AG10803 (cell line): ENCODE results near the gene RNMT.
"Not testable (repeated sequence)": the region's sequence is repeated elsewhere in the genome, so short reads cannot be mapped to it uniquely, and the experiment has no call there.

Experiments
- DNase-seq: peaks from one replicate; pipeline ENCODE4 v3.0.0; 2010; ENCODE audit warnings: low read depth
- H3K4me3 ChIP-seq: 2 replicates; pipeline ENCODE4 v1.5.1; 2011; ENCODE audit warnings: mild to moderate bottlenecking, low read length, control low read depth
- CTCF ChIP-seq: conservative IDR thresholded peaks from 2 replicates; pipeline ENCODE4 v1.5.1; 2011; ENCODE audit warnings: mild to moderate bottlenecking, low read length, control low read depth, inconsistent platforms

Gene RNMT

GRCh38 chr18:13726232-13726971, at the start of gene RNMT, which contains the start of gene FAM210A:
TSS of gene RNMT (plus strand) at chr18:13726673. CDS start at chr18:13731518, 4,845 bp downstream.
TSS of gene FAM210A (minus strand) at chr18:13726558. CDS start at chr18:13682077, 44,481 bp downstream.
- H3K4me3 ChIP-seq: peak within 1 kb of the TSS; percentile 99
- TF ChIP-seq CTCF: no peak
- peak; percentile 95 for DNase-seq

GRCh38 chr18:13677350-13677749, 49.1 kb upstream of the RNMT start:
- not testable (repeated sequence) for H3K4me3 ChIP-seq, DNase-seq

- DNase-seq: no peak
- H3K4me3 ChIP-seq: no peak overlapping the region
- 0 out of 2 replicates have a peak, but pooled peaks have one; percentile 16 for TF ChIP-seq CTCF
Measured at GRCh38 chr18:13680612-13681011, 45.9 kb upstream of the RNMT start.

GRCh38 chr18:13681701-13682100, 44.8 kb upstream of the RNMT start:
- no peak overlapping the region for H3K4me3 ChIP-seq
- DNase-seq: no peak
- no peak for TF ChIP-seq CTCF

- DNase-seq: no peak
- no peak for TF ChIP-seq CTCF
- H3K4me3 ChIP-seq: no peak overlapping the region
Measured at GRCh38 chr18:13684546-13684945, 41.9 kb upstream of the RNMT start.

- DNase-seq: no peak
- no peak for TF ChIP-seq CTCF
- no peak overlapping the region for H3K4me3 ChIP-seq
Measured at GRCh38 chr18:13688191-13689136, 38.0 kb upstream of the RNMT start.

GRCh38 chr18:13690060-13690459, 36.4 kb upstream of the RNMT start:
- H3K4me3 ChIP-seq, DNase-seq: not testable (repeated sequence)

GRCh38 chr18:13695337-13695736, 31.1 kb upstream of the RNMT start:
- not testable (repeated sequence) for DNase-seq, H3K4me3 ChIP-seq
